ENCODE measurements around the gene HRH2.

Gene HRH2, protein sequence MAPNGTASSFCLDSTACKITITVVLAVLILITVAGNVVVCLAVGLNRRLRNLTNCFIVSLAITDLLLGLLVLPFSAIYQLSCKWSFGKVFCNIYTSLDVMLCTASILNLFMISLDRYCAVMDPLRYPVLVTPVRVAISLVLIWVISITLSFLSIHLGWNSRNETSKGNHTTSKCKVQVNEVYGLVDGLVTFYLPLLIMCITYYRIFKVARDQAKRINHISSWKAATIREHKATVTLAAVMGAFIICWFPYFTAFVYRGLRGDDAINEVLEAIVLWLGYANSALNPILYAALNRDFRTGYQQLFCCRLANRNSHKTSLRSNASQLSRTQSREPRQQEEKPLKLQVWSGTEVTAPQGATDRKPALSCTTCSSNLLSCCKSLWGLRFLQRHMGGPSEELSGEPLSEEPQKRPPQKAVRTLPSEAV

DNA sequence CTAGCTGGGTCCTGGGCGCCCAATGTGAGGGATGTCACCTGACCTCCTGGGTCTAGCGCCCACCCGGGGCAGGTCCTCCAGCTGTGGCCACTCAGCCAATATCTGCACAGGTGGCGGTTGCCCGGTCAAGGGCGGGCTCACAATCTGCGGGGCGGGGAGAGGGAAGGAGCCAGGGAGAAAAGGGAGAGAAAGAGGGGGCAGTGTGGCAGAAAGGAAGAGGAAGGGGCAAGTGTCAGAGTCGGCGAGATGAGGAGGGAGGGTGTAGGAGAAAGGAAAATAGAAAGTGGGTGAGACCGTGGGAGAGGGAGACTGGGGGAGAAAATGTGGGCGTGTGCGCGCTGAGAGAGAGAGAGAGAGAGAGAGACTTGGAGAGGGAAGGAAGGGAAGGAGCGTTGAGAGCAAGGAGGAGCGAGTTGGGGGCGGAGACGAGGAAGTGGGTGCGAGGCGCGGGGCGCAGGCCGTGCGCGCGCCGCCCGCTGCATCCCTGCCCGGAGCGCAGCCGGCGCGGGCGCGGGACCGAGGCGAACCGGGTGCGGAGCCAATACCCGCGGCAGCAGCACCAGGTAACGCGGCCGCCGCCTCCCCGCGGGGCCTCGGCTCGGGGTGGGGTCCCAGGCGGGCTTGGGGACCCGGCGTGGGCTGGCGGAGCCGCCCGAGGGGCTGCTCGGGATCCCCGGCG, at the start of gene HRH2:
HRH2 (plus strand) TSS at position 479 of the 679 bp plus-strand sequence. CDS start 25,163 bp downstream, outside the sequence.
- in situ Hi-C loops (cut with HindIII; ENCODE audit: low sequenced_read_pairs) = no loop called here
- TF ChIP-seq, protein P1, sequence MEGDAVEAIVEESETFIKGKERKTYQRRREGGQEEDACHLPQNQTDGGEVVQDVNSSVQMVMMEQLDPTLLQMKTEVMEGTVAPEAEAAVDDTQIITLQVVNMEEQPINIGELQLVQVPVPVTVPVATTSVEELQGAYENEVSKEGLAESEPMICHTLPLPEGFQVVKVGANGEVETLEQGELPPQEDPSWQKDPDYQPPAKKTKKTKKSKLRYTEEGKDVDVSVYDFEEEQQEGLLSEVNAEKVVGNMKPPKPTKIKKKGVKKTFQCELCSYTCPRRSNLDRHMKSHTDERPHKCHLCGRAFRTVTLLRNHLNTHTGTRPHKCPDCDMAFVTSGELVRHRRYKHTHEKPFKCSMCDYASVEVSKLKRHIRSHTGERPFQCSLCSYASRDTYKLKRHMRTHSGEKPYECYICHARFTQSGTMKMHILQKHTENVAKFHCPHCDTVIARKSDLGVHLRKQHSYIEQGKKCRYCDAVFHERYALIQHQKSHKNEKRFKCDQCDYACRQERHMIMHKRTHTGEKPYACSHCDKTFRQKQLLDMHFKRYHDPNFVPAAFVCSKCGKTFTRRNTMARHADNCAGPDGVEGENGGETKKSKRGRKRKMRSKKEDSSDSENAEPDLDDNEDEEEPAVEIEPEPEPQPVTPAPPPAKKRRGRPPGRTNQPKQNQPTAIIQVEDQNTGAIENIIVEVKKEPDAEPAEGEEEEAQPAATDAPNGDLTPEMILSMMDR (IDR thresholded peaks at IDR 0.05; ENCODE audit: low read depth, low read length, missing control alignments) = no peak
- peak within 1 kb of the TSS; percentile 25 for H3K4me3 ChIP-seq (ENCODE audit: low read depth, low read length)
- no peak for DNase-seq (ENCODE audit: low read depth)

DNA sequence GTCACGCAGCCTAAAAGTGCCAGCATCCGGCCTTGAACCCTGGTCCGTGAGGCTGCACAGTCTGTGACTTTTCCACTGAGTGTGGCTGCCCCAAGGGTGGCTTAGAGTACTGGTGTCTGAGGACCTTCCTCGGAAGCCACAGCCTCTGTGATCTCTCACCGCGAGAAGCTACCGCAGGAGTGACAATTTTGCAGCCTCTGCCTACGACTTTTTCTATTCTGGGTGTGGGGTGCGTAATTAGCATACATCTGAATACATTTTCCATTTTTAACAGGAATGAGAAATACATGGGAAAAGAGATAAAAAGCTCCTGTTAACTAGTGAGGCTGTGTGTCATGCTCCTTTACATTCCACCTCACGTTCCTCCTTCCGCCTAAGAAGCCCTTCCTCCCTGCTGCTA, 48.3 kb upstream of the HRH2 start:
- in situ Hi-C loops (cut with HindIII; ENCODE audit: low sequenced_read_pairs) = no loop called here

DNA sequence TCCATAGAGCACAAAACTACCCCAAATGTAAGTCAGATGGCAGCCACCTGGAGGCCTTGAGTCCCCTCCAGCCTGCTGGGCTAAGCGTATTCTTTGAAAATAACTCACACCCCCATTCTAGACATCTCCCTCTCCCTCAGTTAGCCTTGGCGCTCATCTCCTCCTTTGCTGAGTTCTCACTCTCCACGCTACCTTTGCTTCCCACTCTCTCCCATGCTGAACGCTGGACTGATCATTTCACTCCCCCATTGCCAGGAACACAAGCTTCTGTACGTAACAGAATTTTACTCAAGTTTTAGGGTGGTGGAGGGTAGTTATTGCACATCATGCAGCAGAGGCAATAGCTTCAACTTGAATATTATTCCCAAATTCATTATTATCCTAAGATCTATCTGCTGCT, 47.5 kb upstream of the HRH2 start:
- TF ChIP-seq, protein P1 (IDR thresholded peaks at IDR 0.05; ENCODE audit: low read depth, low read length, missing control alignments) = no peak
- no peak overlapping the region for H3K4me3 ChIP-seq (ENCODE audit: low read depth, low read length)
- in situ Hi-C loops (cut with HindIII; ENCODE audit: low sequenced_read_pairs) = loop anchor here (5.0 kb wide), 1 partner anchor 37 kb away; no protein-coding TSS in a partner anchor
- DNase-seq (ENCODE audit: low read depth) = no peak

More for the DNA sequence above, 48.3 kb upstream of the HRH2 start:
- H3K4me3 ChIP-seq (ENCODE audit: low read depth, low read length) = no peak overlapping the region
- DNase-seq (ENCODE audit: low read depth) = no peak
- TF ChIP-seq, protein P1 (IDR thresholded peaks at IDR 0.05; ENCODE audit: low read depth, low read length, missing control alignments) = no peak

DNA sequence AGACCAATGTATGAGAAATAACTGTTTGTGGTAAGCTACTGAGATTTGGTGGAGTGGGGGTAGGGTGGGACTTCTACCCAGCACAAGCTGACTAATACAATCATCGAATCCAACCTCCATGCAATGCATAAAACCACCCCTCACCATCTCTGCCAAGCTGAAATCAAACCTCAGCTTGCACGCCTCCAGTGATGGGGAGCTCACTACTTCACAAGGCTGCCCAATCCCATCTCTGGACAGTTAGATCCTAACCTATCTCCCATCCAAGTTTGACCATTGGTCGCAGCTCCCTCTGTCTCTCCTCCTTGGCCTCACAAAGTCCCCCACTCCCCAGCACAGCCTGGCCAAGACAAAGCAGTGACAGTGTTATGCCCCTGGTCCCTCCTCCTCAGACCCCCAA, 47.0 kb upstream of the HRH2 start:
- no peak overlapping the region for H3K4me3 ChIP-seq (ENCODE audit: low read depth, low read length)
- in situ Hi-C loops (cut with HindIII; ENCODE audit: low sequenced_read_pairs) = loop anchor here (5.0 kb wide), 1 partner anchor 36 kb away; no protein-coding TSS in a partner anchor
- TF ChIP-seq, protein P1 (IDR thresholded peaks at IDR 0.05; ENCODE audit: low read depth, low read length, missing control alignments) = no peak
- DNase-seq (ENCODE audit: low read depth) = no peak

DNA sequence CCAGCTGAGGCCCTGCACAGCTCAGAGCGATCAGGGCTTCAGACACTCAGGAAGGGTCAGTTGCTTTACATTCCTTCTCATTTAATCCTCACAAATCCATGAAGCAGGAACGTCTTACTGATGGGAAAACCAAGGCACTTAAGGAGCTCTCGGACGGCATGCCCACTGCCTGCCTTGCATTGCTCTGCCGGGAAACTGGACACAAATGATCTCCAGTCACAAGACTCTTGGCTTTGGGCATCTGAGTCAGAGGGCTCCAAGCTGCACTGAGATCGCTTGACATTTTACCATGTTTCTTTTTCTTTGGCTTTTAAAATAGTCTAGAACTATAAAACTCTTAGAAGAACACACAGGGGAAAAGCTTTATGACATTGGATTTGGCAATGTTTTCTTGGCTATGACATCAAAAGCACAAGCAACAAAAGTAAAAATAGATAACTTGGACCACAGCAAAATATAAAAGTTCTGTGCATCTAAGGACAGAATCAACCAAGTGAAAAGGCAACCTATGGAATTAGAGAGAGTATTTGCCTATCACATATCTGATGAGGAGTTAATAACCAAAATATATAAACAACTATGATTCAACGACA, 43.6 kb upstream of the HRH2 start:
- no peak for DNase-seq (ENCODE audit: low read depth)
- in situ Hi-C loops (cut with HindIII; ENCODE audit: low sequenced_read_pairs) = loop anchor here (5.0 kb wide), 1 partner anchor 33 kb away; no protein-coding TSS in a partner anchor
- TF ChIP-seq, protein P1 (IDR thresholded peaks at IDR 0.05; ENCODE audit: low read depth, low read length, missing control alignments) = no peak
- H3K4me3 ChIP-seq (ENCODE audit: low read depth, low read length) = no peak overlapping the region

DNA sequence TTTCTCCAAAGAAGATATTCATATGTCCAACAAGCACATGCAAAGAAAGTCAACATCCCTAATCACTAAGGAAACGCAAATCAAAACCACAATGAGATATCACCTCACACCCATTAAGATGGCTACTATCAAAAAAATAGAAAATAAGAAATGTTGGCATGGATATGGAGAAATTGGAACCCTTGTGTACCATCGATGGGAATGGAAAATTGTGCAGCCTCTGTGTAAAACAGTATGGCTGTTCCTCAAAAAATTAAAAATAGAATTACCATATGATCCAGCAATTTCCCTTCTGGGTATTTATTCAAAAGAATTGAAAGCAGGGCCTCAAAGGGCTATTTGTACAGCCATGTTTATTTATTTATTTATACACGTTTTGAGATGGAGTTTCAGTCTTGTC, 43.0 kb upstream of the HRH2 start:
- DNase-seq (ENCODE audit: low read depth) = no peak
- in situ Hi-C loops (cut with HindIII; ENCODE audit: low sequenced_read_pairs) = loop anchor here (5.0 kb wide), 1 partner anchor 32 kb away; no protein-coding TSS in a partner anchor
- TF ChIP-seq, protein P1 (IDR thresholded peaks at IDR 0.05; ENCODE audit: low read depth, low read length, missing control alignments) = no peak
- H3K4me3 ChIP-seq (ENCODE audit: low read depth, low read length) = no peak overlapping the region
